ENCODE results near the gene CSRNP2.
"Not testable (repeated sequence)": the region's sequence is repeated elsewhere in the genome, so short reads cannot be mapped to it uniquely, and the experiment has no call there.

CSRNP2 gene

DNA sequence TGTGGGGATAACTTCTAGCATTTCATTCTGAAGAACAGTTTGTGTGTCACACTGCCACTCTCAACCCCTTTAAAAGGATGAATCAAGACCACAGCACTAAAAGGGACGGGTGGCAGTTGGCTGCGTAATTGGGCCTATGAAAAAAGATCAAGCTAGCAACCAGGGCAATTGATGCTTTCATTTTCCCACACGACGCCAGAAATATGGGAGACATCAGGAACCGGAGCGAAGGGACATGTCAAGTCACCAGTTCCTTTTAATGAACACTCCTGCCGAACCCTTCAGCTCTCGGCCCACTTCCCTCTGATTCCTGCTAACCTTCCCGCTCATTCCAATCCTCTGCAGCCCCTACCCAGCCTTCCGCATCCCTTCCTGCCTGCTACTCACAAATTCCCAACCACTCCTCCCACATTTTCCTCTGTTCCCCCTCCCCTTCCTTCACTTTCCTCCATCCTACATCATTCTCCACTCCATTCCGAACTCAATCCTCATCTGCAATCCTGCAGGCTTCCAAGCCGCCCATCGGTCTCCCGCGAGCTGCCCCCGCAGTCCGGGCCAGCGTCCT is 753 bp downstream of the CSRNP2 start:
- CTCF ChIA-PET, result interaction anchor here (1.3 to 1.8 kb wide), 3 partner anchors 9 to 259 kb away, joined by 4 to 6 read pairs (median 5); no protein-coding TSS in a partner anchor
- POLR2A ChIA-PET, result interaction anchor here (0.6 to 2.1 kb wide), 42 partner anchors 8 to 950 kb away, joined by 3 to 18 read pairs (median 4); partner anchors contain the start of genes DAZAP2, DIP2B and POU6F1
- TF ChIP-seq CTCF (IDR thresholded peaks at IDR 0.05; ENCODE audit: control extremely low read depth, extremely low read depth, low read depth, missing control alignments), result no peak
- no peak for DNase-seq (ENCODE audit: extremely low spot score)

- POLR2A ChIA-PET, result interaction anchor here (0.7 to 1.4 kb wide), 4 partner anchors 8 to 969 kb away, joined by 3 to 4 read pairs (median 3); partner anchors contain the start of genes COX14 and DAZAP2
- no peak for DNase-seq (ENCODE audit: extremely low spot score)
- CTCF ChIA-PET, result interaction anchor here (0.9 kb wide), 1 partner anchor 171 kb away, joined by 3 read pairs; no protein-coding TSS in a partner anchor
- TF ChIP-seq CTCF (IDR thresholded peaks at IDR 0.05; ENCODE audit: control extremely low read depth, extremely low read depth, low read depth, missing control alignments), result no peak
These were observed 2.0 kb downstream of the CSRNP2 start for GRCh38 chr12:51081421-51081820.

GRCh38 chr12:51080136-51080535 is 3.3 kb downstream of the CSRNP2 start:
- POLR2A ChIA-PET, result no interaction called here
- CTCF ChIA-PET, result interaction anchor here (1.1 kb wide), 1 partner anchor 10 kb away, joined by 3 read pairs; no protein-coding TSS in a partner anchor
- DNase-seq (ENCODE audit: extremely low spot score), result no peak
- TF ChIP-seq CTCF (IDR thresholded peaks at IDR 0.05; ENCODE audit: control extremely low read depth, extremely low read depth, low read depth, missing control alignments), result no peak

GRCh38 chr12:51078866-51079265 is 4.5 kb downstream of the CSRNP2 start:
- ChIA-PET CTCF (interaction anchor here (0.9 kb wide), 1 partner anchor 263 kb away, joined by 3 read pairs; no protein-coding TSS in a partner anchor), POLR2A (interaction anchor here (0.7 kb wide), 1 partner anchor 736 kb away, joined by 4 read pairs; no protein-coding TSS in a partner anchor)
- DNase-seq (ENCODE audit: extremely low spot score), result not testable (repeated sequence)

DNA sequence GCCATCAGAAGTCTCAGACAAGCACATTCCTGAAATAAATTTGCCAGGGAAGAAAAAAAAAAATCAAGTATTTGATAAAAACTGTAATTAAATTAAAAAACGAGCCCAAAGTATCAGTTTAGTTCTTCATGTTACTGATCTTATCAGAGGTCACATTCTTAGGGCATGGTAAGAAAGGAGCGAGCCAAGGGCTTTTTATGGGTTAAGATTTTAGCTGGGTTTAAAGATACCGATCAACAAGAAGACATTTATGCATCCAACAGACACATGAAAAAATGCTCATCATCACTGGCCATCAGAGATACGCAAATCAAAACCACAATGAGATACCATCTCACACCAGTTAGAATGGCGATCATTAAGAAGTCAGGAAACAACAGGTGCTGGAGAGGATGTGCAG is 5.0 kb downstream of the CSRNP2 start:
- DNase-seq (ENCODE audit: extremely low spot score); POLR2A ChIA-PET: not testable (repeated sequence)
- CTCF ChIA-PET, result interaction anchor here (0.9 to 1.1 kb wide), 2 partner anchors 34 to 263 kb away, joined by 3 read pairs; no protein-coding TSS in a partner anchor

DNA sequence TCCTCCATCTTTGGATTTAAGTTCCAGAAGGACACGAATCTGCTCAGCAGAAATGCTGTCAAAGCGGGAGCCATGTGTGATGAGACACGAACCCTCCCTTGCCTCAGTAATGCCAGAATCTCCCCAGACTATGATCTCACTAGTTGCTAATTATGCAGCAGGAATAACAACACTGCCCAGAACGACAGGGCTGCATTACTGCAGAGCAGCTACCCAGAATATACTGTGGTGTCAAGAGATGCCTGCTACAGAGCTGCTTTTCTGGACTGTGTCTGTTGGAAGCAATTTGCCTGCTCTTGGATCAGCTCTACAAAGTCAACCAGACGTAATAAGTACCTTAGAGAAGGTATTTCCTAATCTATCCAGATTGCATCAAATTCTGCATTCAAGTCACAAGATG is 5.5 kb downstream of the CSRNP2 start:
- DNase-seq (ENCODE audit: extremely low spot score), result no peak
- TF ChIP-seq CTCF (IDR thresholded peaks at IDR 0.05; ENCODE audit: control extremely low read depth, extremely low read depth, low read depth, missing control alignments), result no peak
- CTCF ChIA-PET, result interaction anchor here (0.9 to 2.4 kb wide), 3 partner anchors 16 to 264 kb away, joined by 3 to 7 read pairs (median 3); no protein-coding TSS in a partner anchor
- POLR2A ChIA-PET, result interaction anchor here (0.6 kb wide), 1 partner anchor 309 kb away, joined by 3 read pairs; no protein-coding TSS in a partner anchor

DNA sequence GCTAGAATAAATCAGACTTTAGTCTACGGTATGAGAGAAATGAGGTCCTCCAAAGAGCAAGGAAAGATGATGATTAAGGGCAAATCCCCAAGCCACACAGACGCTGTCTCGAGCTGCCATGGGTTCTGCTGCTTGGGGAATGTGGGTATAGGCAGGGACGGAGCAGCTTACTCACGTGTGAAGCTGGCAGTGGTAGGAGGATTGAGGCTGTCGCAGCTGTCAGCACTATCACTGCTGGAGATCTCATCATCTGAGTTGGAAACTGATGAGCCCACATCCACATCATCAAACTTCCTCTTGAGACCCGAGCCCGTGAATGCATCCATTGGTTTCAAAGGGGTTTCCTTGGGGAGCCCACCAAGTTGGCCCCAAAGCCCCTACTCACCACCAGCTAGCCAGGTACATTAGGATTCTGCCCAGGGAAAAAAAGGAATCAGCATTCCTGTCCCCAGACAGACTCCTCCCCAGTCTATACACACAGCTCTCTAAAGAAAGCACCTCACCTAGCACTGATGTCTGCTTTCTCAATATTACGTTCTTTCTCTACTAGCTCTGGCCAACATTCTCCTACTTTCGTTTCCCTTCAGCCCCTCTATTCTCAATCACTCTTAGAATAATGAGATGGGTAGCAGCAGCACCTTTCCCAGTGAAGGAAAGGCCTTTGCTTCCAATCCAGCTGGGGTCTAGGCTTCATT is 7.0 kb downstream of the CSRNP2 start:
- no peak for DNase-seq (ENCODE audit: extremely low spot score)
- ChIA-PET CTCF (interaction anchor here (0.7 to 2.4 kb wide), 3 partner anchors 15 to 24 kb away, joined by 3 to 7 read pairs (median 4); no protein-coding TSS in a partner anchor), POLR2A (no interaction called here)
- no peak for TF ChIP-seq CTCF (IDR thresholded peaks at IDR 0.05; ENCODE audit: control extremely low read depth, extremely low read depth, low read depth, missing control alignments)

All from GM10248 (cell line).